HepG2 (cell line): ENCODE measurements around the gene JPH2. TPM values are rescaled to one million over a fixed set of nuclear protein-coding genes. Genes with fewer than 3 reads are reported as not detected.

Experiments used
- ATAD3A ChIP-seq: sonication (generic); formaldehyde crosslinking; IDR thresholded peaks from 2 replicates; pipeline ENCODE4 v1.4.0; 2020; ENCODE audit warnings: missing genetic modification reagents
- CENPX ChIP-seq: sonication (generic); formaldehyde crosslinking; IDR thresholded peaks from 2 replicates; pipeline ENCODE4 v1.9.0; 2021; ENCODE audit warnings: mild to moderate bottlenecking, missing genetic modification reagents, moderate library complexity
- HOXA3 ChIP-seq: sonication (generic); formaldehyde crosslinking; IDR thresholded peaks from 2 replicates; pipeline ENCODE4 v1.5.0; 2020; ENCODE audit warnings: missing genetic modification reagents
- MATR3 ChIP-seq: sonication (generic); formaldehyde crosslinking; IDR thresholded peaks from 2 replicates; pipeline ENCODE4 v1.4.0; 2020; ENCODE audit warnings: missing genetic modification reagents
- NFE2L1 ChIP-seq: sonication (generic); formaldehyde crosslinking; IDR thresholded peaks from 2 replicates; pipeline ENCODE4 v1.4.0; 2020; ENCODE audit warnings: missing genetic modification reagents, mild to moderate bottlenecking, borderline replicate concordance
- RFX1 ChIP-seq: fragments of 450-650 bp; IDR thresholded peaks from 2 replicates; pipeline ENCODE4 v1.6.1; 2017
- SMC3 ChIP-seq: IDR thresholded peaks from 2 replicates; pipeline ENCODE4 v1.6.1; 2011; ENCODE audit warnings: low read length, improper control_type of control experiment
- SSRP1 ChIP-seq: IDR thresholded peaks from 2 replicates; pipeline ENCODE4 v1.6.1; 2016; ENCODE audit warnings: control low read depth
- TP53 ChIP-seq: sonication (generic); formaldehyde crosslinking; conservative IDR thresholded peaks from 2 replicates; pipeline ENCODE4 v1.4.0; 2020; ENCODE audit warnings: missing genetic modification reagents
- U2AF1 ChIP-seq: fragments of 200-400 bp; formaldehyde crosslinking; optimal IDR thresholded peaks from 2 replicates; pipeline ENCODE3; 2017; ENCODE audit warnings: mild to moderate bottlenecking, low read depth, low read length
- ZC3H4 ChIP-seq: sonication (generic); formaldehyde crosslinking; IDR thresholded peaks from 2 replicates; pipeline ENCODE4 v1.4.0; 2020; ENCODE audit warnings: missing genetic modification reagents, borderline replicate concordance
- ZFAT ChIP-seq: sonication (generic); formaldehyde crosslinking; conservative IDR thresholded peaks from 2 replicates; pipeline ENCODE4 v1.8.1; 2023; ENCODE audit warnings: missing genetic modification reagents, inconsistent platforms
- ZMYM3 ChIP-seq: sonication (generic); formaldehyde crosslinking; IDR thresholded peaks from 2 replicates; pipeline ENCODE4 v1.5.1; 2020; ENCODE audit warnings: mild to moderate bottlenecking, missing genetic modification reagents
- ZNF121 ChIP-seq: sonication (generic); formaldehyde crosslinking; IDR thresholded peaks from 2 replicates; pipeline ENCODE4 v1.5.0; 2020; ENCODE audit warnings: mild to moderate bottlenecking, missing genetic modification reagents
- ZNF124 ChIP-seq: sonication (generic); formaldehyde crosslinking; IDR thresholded peaks from 2 replicates; pipeline ENCODE4 v1.4.0; 2020; ENCODE audit warnings: missing genetic modification reagents
- ZNF274 ChIP-seq: sonication (generic); formaldehyde crosslinking; IDR thresholded peaks from 2 replicates; pipeline ENCODE4 v1.5.1; 2020; ENCODE audit warnings: mild to moderate bottlenecking, missing genetic modification reagents
- ZNF337 ChIP-seq: sonication (generic); formaldehyde crosslinking; IDR thresholded peaks from 2 replicates; pipeline ENCODE4 v1.5.1; 2020; ENCODE audit warnings: missing genetic modification reagents, low read depth, mild to moderate bottlenecking, borderline replicate concordance
- ZNF33B ChIP-seq: sonication (generic); formaldehyde crosslinking; IDR thresholded peaks from 2 replicates; pipeline ENCODE4 v1.5.1; 2020; ENCODE audit warnings: mild to moderate bottlenecking, missing genetic modification reagents
- ZNF484 ChIP-seq: sonication (generic); formaldehyde crosslinking; IDR thresholded peaks from 2 replicates; pipeline ENCODE4 v1.5.1; 2020; ENCODE audit warnings: mild to moderate bottlenecking, low read depth, missing genetic modification reagents, borderline replicate concordance
- ZNF766 ChIP-seq: sonication (generic); formaldehyde crosslinking; IDR thresholded peaks from 2 replicates; pipeline ENCODE4 v1.5.0; 2020; ENCODE audit warnings: missing genetic modification reagents, borderline replicate concordance
- ZNF879 ChIP-seq: sonication (generic); formaldehyde crosslinking; IDR thresholded peaks from 2 replicates; pipeline ENCODE4 v1.8.1; 2023; ENCODE audit warnings: missing genetic modification reagents
- polyA plus RNA-seq, 8 experiments: library from polyadenylated mRNA; depleted of rRNA in 3 of 8; stranded (reverse) in 7 of 8; unstranded in 1 of 8; fragments of >200 nt; fragmentation: Illumina TruSeq in 4 of 8; extraction: Trizol in 4 of 8; gene quantifications; 2 replicates each; pipeline versions ENCODE4 v1.2.1 to v1.2.3, GENCODE V29; 2011 to 2016; ENCODE audit warnings: low read depth in 4 of 8, missing spikeins in 1 of 8, mixed read lengths in 1 of 8; ENCODE audit not compliant: insufficient read depth in 1 of 8
- total RNA-seq, 5 experiments: library from RNA; depleted of rRNA; stranded (reverse); fragments of >200 nt; fragmentation: Illumina TruSeq; extraction: Trizol; gene quantifications; 2 replicates each; pipeline ENCODE4 v1.2.3, GENCODE V29; 2016; ENCODE audit warnings: low read depth in 1 of 5
- TF ChIP-seq, protein P1 (sequence below): sonication (generic); formaldehyde crosslinking; IDR thresholded peaks from 2 replicates; pipeline ENCODE4 v1.5.0; 2020; ENCODE audit warnings: missing genetic modification reagents
- TF ChIP-seq, protein P2 (sequence below): IDR thresholded peaks from 2 replicates; pipeline ENCODE4 v1.6.1; 2016
- TF ChIP-seq, protein P3 (sequence below): sonication (generic); formaldehyde crosslinking; IDR thresholded peaks from 2 replicates; pipeline ENCODE4 v1.5.0; 2020; ENCODE audit warnings: missing genetic modification reagents
- TF ChIP-seq, protein P4 (sequence below): sonication (generic); formaldehyde crosslinking; IDR thresholded peaks from 2 replicates; pipeline ENCODE4 v1.4.0; 2020; ENCODE audit warnings: missing genetic modification reagents, borderline replicate concordance
- TF ChIP-seq, protein P5 (sequence below): sonication (generic); formaldehyde crosslinking; IDR thresholded peaks from 2 replicates; pipeline ENCODE4 v1.8.0; 2022; ENCODE audit warnings: mild to moderate bottlenecking, missing genetic modification reagents, moderate library complexity

Gene JPH2
- total and polyA plus RNA-seq, 2 of the 13 experiments (the other 11 are each of a cell fraction or from before 2014, with no cell fraction given): 0.42 TPM; not detected in 1

DNA sequence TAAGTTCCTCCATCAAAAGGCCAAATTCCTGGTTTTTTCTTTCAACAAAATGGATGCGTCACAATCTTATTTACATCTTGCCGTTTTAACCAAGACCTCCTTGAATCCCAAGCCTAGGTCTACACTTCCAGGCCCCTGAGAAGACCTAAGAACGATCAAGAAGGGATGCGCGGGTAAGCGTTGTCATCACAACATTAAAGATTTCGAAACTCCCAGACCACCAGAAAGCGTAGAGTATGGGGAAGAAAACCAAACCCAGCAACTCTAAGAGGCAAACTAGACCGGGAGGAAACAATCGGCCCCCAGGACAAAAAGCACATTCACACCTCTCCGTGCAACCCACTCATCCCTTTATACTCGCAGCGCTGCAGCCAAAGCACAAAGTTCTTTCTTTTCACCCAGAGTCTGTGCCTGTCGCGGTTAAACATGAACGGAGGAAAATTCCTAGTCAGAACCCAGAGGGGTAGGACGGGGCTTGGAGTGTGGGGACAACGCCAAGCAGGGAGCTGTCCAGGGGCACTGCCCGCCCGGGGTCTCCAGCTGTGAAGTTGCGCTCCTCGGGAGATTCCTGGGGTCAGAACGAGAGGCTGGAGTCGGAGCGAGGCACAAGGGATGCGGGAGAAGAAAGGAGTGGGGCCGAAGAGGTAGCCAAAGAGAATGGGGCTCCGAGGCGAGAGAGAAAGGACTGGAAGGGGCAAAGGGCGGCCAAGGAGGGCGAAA lies 22.9 kb upstream of the JPH2 start (continued):
- TF ChIP-seq TP53 (CRISPR knock-in tag) (0 out of 2 replicates have a peak, but pooled peaks have one; percentile 53), ZNF33B (CRISPR knock-in tag) (no peak), SMC3 (no peak), ZNF337 (CRISPR knock-in tag) (no peak), NFE2L1 (no peak), RFX1 (no peak), U2AF1 (peak; percentile 34), SSRP1 (CRISPR knock-in tag) (peak; percentile 86; the same call in 1 of the 2 replicates), ZNF484 (no peak), ZFAT (CRISPR knock-in tag) (no peak), ATAD3A (no peak; the same call in 1 of the 2 replicates), ZNF124 (no peak), MATR3 (CRISPR knock-in tag) (peak; percentile 85; the same call in 1 of the 2 replicates), ZC3H4 (no peak), HOXA3 (CRISPR knock-in tag) (no peak; the same call in 1 of the 2 replicates), ZMYM3 (CRISPR knock-in tag) (0 out of 2 replicates have a peak, but pooled peaks have one; percentile 23), CENPX (CRISPR knock-in tag) (no peak), ZNF766 (CRISPR knock-in tag) (no peak), ZNF274 (no peak; the same call in 1 of the 2 replicates), ZNF121 (peak; percentile 42; the same call in 1 of the 2 replicates), ZNF879 (CRISPR knock-in tag) (no peak; the same call in 1 of the 2 replicates)
- TF ChIP-seq, protein P1, sequence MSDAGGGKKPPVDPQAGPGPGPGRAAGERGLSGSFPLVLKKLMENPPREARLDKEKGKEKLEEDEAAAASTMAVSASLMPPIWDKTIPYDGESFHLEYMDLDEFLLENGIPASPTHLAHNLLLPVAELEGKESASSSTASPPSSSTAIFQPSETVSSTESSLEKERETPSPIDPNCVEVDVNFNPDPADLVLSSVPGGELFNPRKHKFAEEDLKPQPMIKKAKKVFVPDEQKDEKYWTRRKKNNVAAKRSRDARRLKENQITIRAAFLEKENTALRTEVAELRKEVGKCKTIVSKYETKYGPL (CRISPR knock-in tag): no peak
- TF ChIP-seq, protein P2, sequence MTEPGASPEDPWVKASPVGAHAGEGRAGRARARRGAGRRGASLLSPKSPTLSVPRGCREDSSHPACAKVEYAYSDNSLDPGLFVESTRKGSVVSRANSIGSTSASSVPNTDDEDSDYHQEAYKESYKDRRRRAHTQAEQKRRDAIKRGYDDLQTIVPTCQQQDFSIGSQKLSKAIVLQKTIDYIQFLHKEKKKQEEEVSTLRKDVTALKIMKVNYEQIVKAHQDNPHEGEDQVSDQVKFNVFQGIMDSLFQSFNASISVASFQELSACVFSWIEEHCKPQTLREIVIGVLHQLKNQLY (CRISPR knock-in tag): 0 out of 2 replicates have a peak, but pooled peaks have one; percentile 25
- TF ChIP-seq, protein P3, sequence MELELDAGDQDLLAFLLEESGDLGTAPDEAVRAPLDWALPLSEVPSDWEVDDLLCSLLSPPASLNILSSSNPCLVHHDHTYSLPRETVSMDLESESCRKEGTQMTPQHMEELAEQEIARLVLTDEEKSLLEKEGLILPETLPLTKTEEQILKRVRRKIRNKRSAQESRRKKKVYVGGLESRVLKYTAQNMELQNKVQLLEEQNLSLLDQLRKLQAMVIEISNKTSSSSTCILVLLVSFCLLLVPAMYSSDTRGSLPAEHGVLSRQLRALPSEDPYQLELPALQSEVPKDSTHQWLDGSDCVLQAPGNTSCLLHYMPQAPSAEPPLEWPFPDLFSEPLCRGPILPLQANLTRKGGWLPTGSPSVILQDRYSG (CRISPR knock-in tag): no peak
- TF ChIP-seq, protein P4, sequence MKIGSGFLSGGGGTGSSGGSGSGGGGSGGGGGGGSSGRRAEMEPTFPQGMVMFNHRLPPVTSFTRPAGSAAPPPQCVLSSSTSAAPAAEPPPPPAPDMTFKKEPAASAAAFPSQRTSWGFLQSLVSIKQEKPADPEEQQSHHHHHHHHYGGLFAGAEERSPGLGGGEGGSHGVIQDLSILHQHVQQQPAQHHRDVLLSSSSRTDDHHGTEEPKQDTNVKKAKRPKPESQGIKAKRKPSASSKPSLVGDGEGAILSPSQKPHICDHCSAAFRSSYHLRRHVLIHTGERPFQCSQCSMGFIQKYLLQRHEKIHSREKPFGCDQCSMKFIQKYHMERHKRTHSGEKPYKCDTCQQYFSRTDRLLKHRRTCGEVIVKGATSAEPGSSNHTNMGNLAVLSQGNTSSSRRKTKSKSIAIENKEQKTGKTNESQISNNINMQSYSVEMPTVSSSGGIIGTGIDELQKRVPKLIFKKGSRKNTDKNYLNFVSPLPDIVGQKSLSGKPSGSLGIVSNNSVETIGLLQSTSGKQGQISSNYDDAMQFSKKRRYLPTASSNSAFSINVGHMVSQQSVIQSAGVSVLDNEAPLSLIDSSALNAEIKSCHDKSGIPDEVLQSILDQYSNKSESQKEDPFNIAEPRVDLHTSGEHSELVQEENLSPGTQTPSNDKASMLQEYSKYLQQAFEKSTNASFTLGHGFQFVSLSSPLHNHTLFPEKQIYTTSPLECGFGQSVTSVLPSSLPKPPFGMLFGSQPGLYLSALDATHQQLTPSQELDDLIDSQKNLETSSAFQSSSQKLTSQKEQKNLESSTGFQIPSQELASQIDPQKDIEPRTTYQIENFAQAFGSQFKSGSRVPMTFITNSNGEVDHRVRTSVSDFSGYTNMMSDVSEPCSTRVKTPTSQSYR (CRISPR knock-in tag): no peak; the same call in 1 of the 2 replicates
- TF ChIP-seq, protein P5, sequence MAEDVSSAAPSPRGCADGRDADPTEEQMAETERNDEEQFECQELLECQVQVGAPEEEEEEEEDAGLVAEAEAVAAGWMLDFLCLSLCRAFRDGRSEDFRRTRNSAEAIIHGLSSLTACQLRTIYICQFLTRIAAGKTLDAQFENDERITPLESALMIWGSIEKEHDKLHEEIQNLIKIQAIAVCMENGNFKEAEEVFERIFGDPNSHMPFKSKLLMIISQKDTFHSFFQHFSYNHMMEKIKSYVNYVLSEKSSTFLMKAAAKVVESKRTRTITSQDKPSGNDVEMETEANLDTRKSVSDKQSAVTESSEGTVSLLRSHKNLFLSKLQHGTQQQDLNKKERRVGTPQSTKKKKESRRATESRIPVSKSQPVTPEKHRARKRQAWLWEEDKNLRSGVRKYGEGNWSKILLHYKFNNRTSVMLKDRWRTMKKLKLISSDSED (CRISPR knock-in tag): no peak
